ENCODE data around the gene EEFSEC. TPM values are rescaled to one million over a fixed set of nuclear protein-coding genes. Genes with fewer than 3 reads are reported as not detected.

Gene EEFSEC
- total RNA-seq, 1 experiment from 2014 or later, result 21.3 TPM

DNA sequence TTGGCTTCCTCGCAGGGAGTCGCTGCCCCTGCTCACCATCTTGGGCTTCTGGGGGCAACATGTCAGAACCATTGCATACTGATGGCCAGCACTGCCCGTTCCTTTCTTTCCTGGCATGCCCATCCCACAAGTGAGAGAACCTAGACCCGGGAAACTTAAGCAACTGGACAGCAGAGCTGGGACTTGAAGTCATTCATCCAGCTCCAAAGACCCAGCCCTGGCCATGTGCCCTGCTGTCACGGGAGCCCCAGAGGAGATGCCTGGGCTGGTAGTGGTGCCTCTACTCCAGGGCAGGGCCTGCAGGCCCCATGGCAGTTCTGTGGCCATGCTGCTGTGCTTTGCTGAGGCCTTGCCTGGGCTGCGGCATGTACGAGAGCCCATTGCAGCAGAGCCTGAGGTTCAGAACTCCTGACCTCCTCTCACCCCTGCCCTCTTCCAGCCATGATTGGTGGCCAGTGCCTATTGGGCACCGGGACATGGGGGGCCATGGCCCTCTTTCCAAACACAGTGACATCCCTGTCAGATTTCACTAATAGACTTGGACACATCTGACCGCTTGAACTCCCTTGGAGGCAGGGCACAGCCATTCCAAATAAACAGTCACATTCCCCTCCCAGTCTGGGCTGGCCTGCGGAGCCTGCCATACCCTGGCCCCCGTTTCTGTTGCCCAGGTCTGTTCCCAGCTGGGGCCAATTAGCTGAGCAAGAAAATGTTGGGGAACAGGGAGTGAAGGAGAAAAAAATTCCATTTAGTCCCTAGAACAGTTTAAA, 115.9 kb downstream of the EEFSEC start:
- peaks cover 44% of the 10 kb centered on the region for H3K4me1 ChIP-seq (replicated peaks; ENCODE audit: insufficient read depth)
- no peaks in the 10 kb centered on the region for H3K9me3 ChIP-seq (ENCODE audit: insufficient read depth, low read depth)
- no peaks in the 10 kb centered on the region for H3K9me2 ChIP-seq (ENCODE audit: insufficient read depth)
- intact Hi-C loops (cut with micrococcal nuclease; ENCODE audit: unreplicated experiment), result no loop called here
- H3K36me3 ChIP-seq (ENCODE audit: low read depth), result no peaks in the 10 kb centered on the region
- peaks cover 36% of the 10 kb centered on the region for H3F3A ChIP-seq (ENCODE audit: insufficient read depth, low read depth)
- no peak overlapping the region for H3K4me2 ChIP-seq
- H3K79me2 ChIP-seq (ENCODE audit: low read depth), result no peaks in the 10 kb centered on the region
- POLR2A ChIA-PET (ENCODE audit: unreplicated experiment), result no interaction called here
- H2AFZ ChIP-seq, result no peak overlapping the region
- no TSS peak for BruUV-seq (replicated peaks)
- no peaks in the 10 kb centered on the region for H3K27me3 ChIP-seq (ENCODE audit: insufficient read depth, low read depth)
- no peak for DNase-seq
- CTCF ChIA-PET, result no interaction called here
- TF ChIP-seq, protein P1, sequence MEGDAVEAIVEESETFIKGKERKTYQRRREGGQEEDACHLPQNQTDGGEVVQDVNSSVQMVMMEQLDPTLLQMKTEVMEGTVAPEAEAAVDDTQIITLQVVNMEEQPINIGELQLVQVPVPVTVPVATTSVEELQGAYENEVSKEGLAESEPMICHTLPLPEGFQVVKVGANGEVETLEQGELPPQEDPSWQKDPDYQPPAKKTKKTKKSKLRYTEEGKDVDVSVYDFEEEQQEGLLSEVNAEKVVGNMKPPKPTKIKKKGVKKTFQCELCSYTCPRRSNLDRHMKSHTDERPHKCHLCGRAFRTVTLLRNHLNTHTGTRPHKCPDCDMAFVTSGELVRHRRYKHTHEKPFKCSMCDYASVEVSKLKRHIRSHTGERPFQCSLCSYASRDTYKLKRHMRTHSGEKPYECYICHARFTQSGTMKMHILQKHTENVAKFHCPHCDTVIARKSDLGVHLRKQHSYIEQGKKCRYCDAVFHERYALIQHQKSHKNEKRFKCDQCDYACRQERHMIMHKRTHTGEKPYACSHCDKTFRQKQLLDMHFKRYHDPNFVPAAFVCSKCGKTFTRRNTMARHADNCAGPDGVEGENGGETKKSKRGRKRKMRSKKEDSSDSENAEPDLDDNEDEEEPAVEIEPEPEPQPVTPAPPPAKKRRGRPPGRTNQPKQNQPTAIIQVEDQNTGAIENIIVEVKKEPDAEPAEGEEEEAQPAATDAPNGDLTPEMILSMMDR (conservative IDR thresholded peaks at IDR 0.05), result no peak
- TF ChIP-seq EZH2 (IDR thresholded peaks at IDR 0.05; ENCODE audit: low read depth), result no peak
- H4K20me1 ChIP-seq (ENCODE audit: insufficient read depth), result no peaks in the 10 kb centered on the region
- H3K27ac ChIP-seq, result no peak overlapping the region
- H3K4me3 ChIP-seq, result no peak overlapping the region

DNA sequence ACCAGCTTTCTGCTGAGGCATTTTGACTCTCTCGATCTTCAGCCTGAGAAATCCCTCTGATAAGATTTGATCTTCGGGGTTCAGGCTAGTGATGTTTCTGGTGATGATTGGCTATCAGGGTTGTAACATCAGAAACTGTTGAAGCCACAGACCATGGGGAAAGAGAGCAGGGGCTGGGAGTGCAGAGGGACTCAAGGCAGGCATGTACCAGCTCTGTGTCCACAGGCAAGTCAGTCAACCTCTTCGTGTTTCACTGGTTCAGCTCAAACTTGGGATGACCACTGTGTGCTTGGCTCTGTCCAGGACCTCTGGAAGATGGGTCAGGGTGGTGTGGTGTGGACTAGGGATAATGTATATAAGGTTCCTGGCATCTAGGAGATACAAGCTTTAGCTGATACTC, 116.5 kb downstream of the EEFSEC start:
- Histone ChIP-seq H3K4me3 (no peak overlapping the region), H3K36me3 (ENCODE audit: low read depth) (no peaks in the 10 kb centered on the region), H4K20me1 (ENCODE audit: insufficient read depth) (no peaks in the 10 kb centered on the region), H2AFZ (no peak overlapping the region), H3K9me2 (ENCODE audit: insufficient read depth) (no peaks in the 10 kb centered on the region), H3K79me2 (ENCODE audit: low read depth) (no peaks in the 10 kb centered on the region), H3K9me3 (ENCODE audit: insufficient read depth, low read depth) (no peaks in the 10 kb centered on the region), H3K27me3 (ENCODE audit: insufficient read depth, low read depth) (no peaks in the 10 kb centered on the region), H3K4me2 (no peak overlapping the region), H3K27ac (no peak overlapping the region), H3K4me1 (replicated peaks; ENCODE audit: insufficient read depth) (peaks cover 48% of the 10 kb centered on the region), H3F3A (ENCODE audit: insufficient read depth, low read depth) (peaks cover 40% of the 10 kb centered on the region)
- ChIA-PET CTCF (no interaction called here), POLR2A (ENCODE audit: unreplicated experiment) (interaction anchor here (0.7 kb wide), 1 partner anchor 93 kb away, joined by 4 read pairs; no protein-coding TSS in a partner anchor)
- no peak for TF ChIP-seq EZH2 (IDR thresholded peaks at IDR 0.05; ENCODE audit: low read depth)
- TF ChIP-seq, protein P1 (conservative IDR thresholded peaks at IDR 0.05), result no peak
- intact Hi-C loops (cut with micrococcal nuclease; ENCODE audit: unreplicated experiment), result no loop called here
- DNase-seq, result no peak
- BruUV-seq (replicated peaks), result no TSS peak

GRCh38 chr3:128270559-128271492, 117.5 kb downstream of the EEFSEC start:
- H3K36me3 ChIP-seq (ENCODE audit: low read depth), result no peaks in the 10 kb centered on the region
- no peaks in the 10 kb centered on the region; the same call in 1 of the 2 replicates for H3K79me2 ChIP-seq (ENCODE audit: low read depth)
- intact Hi-C loops (cut with micrococcal nuclease; ENCODE audit: unreplicated experiment), result no loop called here
- TF ChIP-seq, protein P1 (conservative IDR thresholded peaks at IDR 0.05), result no peak
- no peak for TF ChIP-seq EZH2 (IDR thresholded peaks at IDR 0.05; ENCODE audit: low read depth)
- peaks cover 37% of the 10 kb centered on the region for H3F3A ChIP-seq (ENCODE audit: insufficient read depth, low read depth)
- H3K4me2 ChIP-seq, result no peak overlapping the region
- H2AFZ ChIP-seq, result no peak overlapping the region
- peaks cover 49% of the 10 kb centered on the region for H3K4me1 ChIP-seq (replicated peaks; ENCODE audit: insufficient read depth)
- H3K9me2 ChIP-seq (ENCODE audit: insufficient read depth), result no peaks in the 10 kb centered on the region
- H3K9me3 ChIP-seq (ENCODE audit: insufficient read depth, low read depth), result no peaks in the 10 kb centered on the region
- H3K4me3 ChIP-seq, result no peak overlapping the region
- CTCF ChIA-PET, result no interaction called here
- DNase-seq, result no peak
- BruUV-seq (replicated peaks), result no TSS peak
- POLR2A ChIA-PET (ENCODE audit: unreplicated experiment), result interaction anchor here (0.7 kb wide), 1 partner anchor 92 kb away, joined by 4 read pairs; no protein-coding TSS in a partner anchor
- H3K27me3 ChIP-seq (ENCODE audit: insufficient read depth, low read depth), result no peaks in the 10 kb centered on the region
- H3K27ac ChIP-seq, result no peak overlapping the region
- H4K20me1 ChIP-seq (ENCODE audit: insufficient read depth), result no peaks in the 10 kb centered on the region
